ENCODE data around the gene STMN3.

Gene STMN3

GRCh38 chr20:63622096-63622495 is 31.1 kb downstream of the STMN3 start:
- Histone ChIP-seq H3K4me1 (ENCODE audit: control insufficient read depth, insufficient read depth, low read length) (no peaks in the 10 kb centered on the region), H3K27ac (ENCODE audit: extremely low read depth, low read depth, low read length) (no peak overlapping the region), H3K9me3 (ENCODE audit: control insufficient read depth, insufficient read depth, low read depth, low read length) (no peaks in the 10 kb centered on the region), H3K36me3 (ENCODE audit: control insufficient read depth in 2 of 2, insufficient read depth in 1 of 2, low read length in 2 of 2) (peaks cover 0 to 25% of the 10 kb centered on the region in 2 experiments; a peak in 1 of 3 replicates), H3K4me3 (ENCODE audit: low read depth, low read length) (no peak overlapping the region)
- no peak for TF ChIP-seq BCL11A (tag by site-specific recombination; IDR thresholded peaks at IDR 0.05; ENCODE audit: low read depth)
- no peak for TF ChIP-seq ZFHX2 (tag by site-specific recombination; conservative IDR thresholded peaks at IDR 0.05)
- TF ChIP-seq SP7 (tag by site-specific recombination; IDR thresholded peaks at IDR 0.05), result no peak
- TF ChIP-seq ZNF19 (tag by site-specific recombination; IDR thresholded peaks at IDR 0.05; ENCODE audit: low read depth), result no peak
- no peak for TF ChIP-seq KLF16 (tag by site-specific recombination; IDR thresholded peaks at IDR 0.05)
- TF ChIP-seq ZSCAN30 (tag by site-specific recombination; IDR thresholded peaks at IDR 0.05), result no peak
- no peak for TF ChIP-seq ZNF266 (tag by site-specific recombination; IDR thresholded peaks at IDR 0.05; ENCODE audit: low read depth)
- no peak for TF ChIP-seq ZNF629 (tag by site-specific recombination; IDR thresholded peaks at IDR 0.05)
- TF ChIP-seq ZNF239 (tag by site-specific recombination; IDR thresholded peaks at IDR 0.05), result no peak
- no peak for TF ChIP-seq ZBTB48 (tag by site-specific recombination; IDR thresholded peaks at IDR 0.05)
- TF ChIP-seq ZBTB26 (tag by site-specific recombination; optimal IDR thresholded peaks at IDR 0.05), result no peak
- TF ChIP-seq ZNF555 (tag by site-specific recombination; conservative IDR thresholded peaks at IDR 0.05), result no peak
- no peak for TF ChIP-seq YY1 (tag by site-specific recombination; IDR thresholded peaks at IDR 0.05)
- TF ChIP-seq HOXA7 (CRISPR knock-in tag; IDR thresholded peaks at IDR 0.05; ENCODE audit: borderline replicate concordance), result no peak
- TF ChIP-seq ZNF292 (tag by site-specific recombination; IDR thresholded peaks at IDR 0.05; ENCODE audit: borderline replicate concordance, low read depth), result no peak
- POLR2A ChIA-PET, result no interaction called here
- CTCF ChIA-PET, result no interaction called here

- POLR2A ChIA-PET, result interaction anchor here (0.5 kb wide), 1 partner anchor 422 kb away, joined by 6 read pairs; no protein-coding TSS in a partner anchor
- CTCF ChIA-PET, result interaction anchor here (0.7 kb wide), 2 partner anchors 22 to 32 kb away, joined by 3 to 4 read pairs; partner anchors contain the start of gene STMN3
- peaks cover 0 to 36% of the 10 kb centered on the region in 2 experiments; a peak in 2 of 3 replicates for H3K36me3 ChIP-seq (ENCODE audit: control insufficient read depth in 2 of 2, insufficient read depth in 1 of 2, low read length in 2 of 2)
Measured at GRCh38 chr20:63620991-63621390, 32.2 kb downstream of the STMN3 start.

More at GRCh38 chr20:63620991-63621390, 32.2 kb downstream of the STMN3 start:
- Histone ChIP-seq H3K4me3 (ENCODE audit: low read depth, low read length) (no peak overlapping the region), H3K9me3 (ENCODE audit: control insufficient read depth, insufficient read depth, low read depth, low read length) (no peaks in the 10 kb centered on the region), H3K27ac (ENCODE audit: extremely low read depth, low read depth, low read length) (no peak overlapping the region), H3K4me1 (ENCODE audit: control insufficient read depth, insufficient read depth, low read length) (no peaks in the 10 kb centered on the region)
- 0 out of 2 replicates have a peak, but pooled peaks have one; percentile 31 for TF ChIP-seq ZNF18 (tag by site-specific recombination; IDR thresholded peaks at IDR 0.05)
- no peak for TF ChIP-seq RBAK (tag by site-specific recombination; IDR thresholded peaks at IDR 0.05)
- no peak for TF ChIP-seq ZNF133 (tag by site-specific recombination; IDR thresholded peaks at IDR 0.05)
- no peak for TF ChIP-seq EGR2 (tag by site-specific recombination; IDR thresholded peaks at IDR 0.05; ENCODE audit: low read depth)
- TF ChIP-seq ZNF549 (tag by site-specific recombination; IDR thresholded peaks at IDR 0.05), result no peak
- no peak for TF ChIP-seq ELK4 (IDR thresholded peaks at IDR 0.05; ENCODE audit: borderline replicate concordance, low read depth, low read length)

Data from HEK293 (cell line).